Upper lobe of right lung (tissue), 1 donor: Measurements from ENCODE around the gene TYK2. TPM values are rescaled to one million over a fixed set of nuclear protein-coding genes. Genes with fewer than 3 reads are reported as not detected.

Experiments
- ATAC-seq: fragments of 200-7000 bp; cut with Tn5 transposase; one replicate; pipeline ENCODE4 v1.9.1; 2020; ENCODE audit warnings: mild to moderate bottlenecking, moderate library complexity
- DNase-seq: peaks from one replicate; pipeline ENCODE4 v3.0.0-alpha.2; 2020
- H3K27ac ChIP-seq: fragments of 200-600 bp; one replicate; pipeline ENCODE4 v1.8.0; 2022
- H3K27me3 ChIP-seq: fragments of 200-600 bp; one replicate; pipeline ENCODE4 v1.8.0; 2022; ENCODE audit warnings: mild to moderate bottlenecking
- H3K36me3 ChIP-seq: fragments of 200-600 bp; one replicate; pipeline ENCODE4 v1.8.0; 2022
- H3K4me1 ChIP-seq: fragments of 200-600 bp; one replicate; pipeline ENCODE4 v1.8.0; 2022
- H3K4me3 ChIP-seq: fragments of 200-600 bp; one replicate; pipeline ENCODE4 v1.8.0; 2022; ENCODE audit warnings: mild to moderate bottlenecking
- H3K9me3 ChIP-seq: fragments of 200-600 bp; one replicate; pipeline ENCODE4 v1.8.0; 2022
- intact Hi-C: fragments of 100-400 bp; cut with DNase I; formaldehyde crosslinking; loops from one replicate; pipeline ENCODE4 v1.11.0; 2022
- microRNA-seq: library from miRNA; unstranded; fragments of <30 nt; microRNA quantifications from one replicate; pipeline ENCODE4 v1.2.0, GENCODE V29; 2020; ENCODE audit warnings: borderline microRNAs expressed
- total RNA-seq: library from RNA; stranded (reverse); fragmentation: NEBNext Ultra II Directional; extraction: Animal tissue kit (Norgen Biotek cat#: 25700); gene quantifications from one replicate; pipeline ENCODE4 v1.2.1, GENCODE V29; 2021
- TF ChIP-seq, protein P1 (sequence below): fragments of 200-600 bp; IDR thresholded peaks from one replicate; pipeline ENCODE4 v1.8.0; 2022; ENCODE audit warnings: antibody characterized with exemption
- donor health status: DM: no; HTN: yes; CAD: no; lungs with severe emphysema.

TYK2 gene
- total RNA-seq, 1 donor from 2014 or later: 140 TPM

DNA sequence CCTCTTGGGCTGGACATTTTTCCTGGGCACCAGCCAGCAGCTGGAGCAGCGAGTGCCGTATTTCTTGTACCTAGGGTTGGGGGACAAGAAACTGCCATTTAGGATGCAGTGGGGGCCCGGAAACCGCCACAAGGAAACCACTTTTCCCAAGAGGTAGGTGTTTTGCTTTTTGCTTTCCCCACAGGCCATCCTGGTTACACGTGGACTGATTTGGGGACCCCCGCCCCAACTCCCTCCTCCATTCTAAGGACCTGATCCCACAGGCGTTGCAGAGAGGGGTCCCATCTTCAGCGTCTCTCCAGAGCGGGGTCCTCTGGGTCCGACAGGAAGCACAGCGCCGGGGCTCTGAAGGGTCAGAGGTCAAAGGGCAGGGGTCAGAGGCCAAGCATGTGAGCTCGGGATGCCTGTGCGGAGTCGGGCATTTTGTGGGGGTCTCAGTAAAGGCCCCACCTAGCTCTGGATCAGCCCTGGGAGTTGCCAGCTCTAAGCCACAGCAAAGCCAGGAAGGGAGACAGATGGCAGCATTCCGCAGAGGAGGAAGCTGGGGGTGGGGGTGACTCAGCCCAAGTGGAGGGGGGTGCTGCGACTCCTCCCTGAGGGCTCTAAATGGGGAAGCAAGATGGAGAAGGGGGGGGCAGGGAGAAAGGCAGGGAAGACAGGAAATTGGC, 75.1 kb downstream of the TYK2 start:
- Histone ChIP-seq H3K4me1 (no peaks in the 10 kb centered on the region), H3K36me3 (no peaks in the 10 kb centered on the region), H3K4me3 (no peak overlapping the region), H3K27me3 (no peaks in the 10 kb centered on the region), H3K27ac (no peak overlapping the region), H3K9me3 (no peaks in the 10 kb centered on the region)
- TF ChIP-seq, protein P1, sequence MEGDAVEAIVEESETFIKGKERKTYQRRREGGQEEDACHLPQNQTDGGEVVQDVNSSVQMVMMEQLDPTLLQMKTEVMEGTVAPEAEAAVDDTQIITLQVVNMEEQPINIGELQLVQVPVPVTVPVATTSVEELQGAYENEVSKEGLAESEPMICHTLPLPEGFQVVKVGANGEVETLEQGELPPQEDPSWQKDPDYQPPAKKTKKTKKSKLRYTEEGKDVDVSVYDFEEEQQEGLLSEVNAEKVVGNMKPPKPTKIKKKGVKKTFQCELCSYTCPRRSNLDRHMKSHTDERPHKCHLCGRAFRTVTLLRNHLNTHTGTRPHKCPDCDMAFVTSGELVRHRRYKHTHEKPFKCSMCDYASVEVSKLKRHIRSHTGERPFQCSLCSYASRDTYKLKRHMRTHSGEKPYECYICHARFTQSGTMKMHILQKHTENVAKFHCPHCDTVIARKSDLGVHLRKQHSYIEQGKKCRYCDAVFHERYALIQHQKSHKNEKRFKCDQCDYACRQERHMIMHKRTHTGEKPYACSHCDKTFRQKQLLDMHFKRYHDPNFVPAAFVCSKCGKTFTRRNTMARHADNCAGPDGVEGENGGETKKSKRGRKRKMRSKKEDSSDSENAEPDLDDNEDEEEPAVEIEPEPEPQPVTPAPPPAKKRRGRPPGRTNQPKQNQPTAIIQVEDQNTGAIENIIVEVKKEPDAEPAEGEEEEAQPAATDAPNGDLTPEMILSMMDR: no peak
- ATAC-seq (peak; percentile 90), DNase-seq (peak; percentile 82)
- intact Hi-C loops: no loop called here

Small RNA genes within 50 kb of the gene (microRNA-seq; reads per million reads assigned to microRNA genes)
- not detected for gene MIR1181

Other genes starting within 250 kb of the TYK2 start
- 72.1 TPM for gene DNMT1, start 185.6 kb downstream of the TYK2 start, total RNA-seq
- gene S1PR2, start 149.2 kb downstream of the TYK2 start, total RNA-seq: 21.7 TPM
- 41.5 TPM for gene MRPL4, start 128.4 kb downstream of the TYK2 start, total RNA-seq
- gene ICAM1, start 109.5 kb downstream of the TYK2 start, total RNA-seq: 245 TPM
- 11.1 TPM for gene ICAM4, start 93.6 kb downstream of the TYK2 start, total RNA-seq
- 18.3 TPM for gene ICAM5, start 90.6 kb downstream of the TYK2 start, total RNA-seq
- 3.8 TPM for gene ZGLP1, start 70.8 kb downstream of the TYK2 start, total RNA-seq
- gene FDX2, start 64.6 kb downstream of the TYK2 start, total RNA-seq: 19.2 TPM
- gene RAVER1, start 47.0 kb downstream of the TYK2 start, total RNA-seq: 25.4 TPM
- 23.8 TPM for gene ICAM3, start 40.9 kb downstream of the TYK2 start, total RNA-seq
- gene CDC37, start 23.0 kb upstream of the TYK2 start, total RNA-seq: 154 TPM
- gene PDE4A, start 40.0 kb upstream of the TYK2 start, total RNA-seq: 35.5 TPM
- gene KEAP1, start 122.8 kb upstream of the TYK2 start, total RNA-seq: 69.1 TPM
- 2.1 TPM for gene S1PR5, start 136.9 kb upstream of the TYK2 start, total RNA-seq
- gene ATG4D, start 163.3 kb upstream of the TYK2 start, total RNA-seq: 21.0 TPM
- 19.6 TPM for gene KRI1, start 185.4 kb upstream of the TYK2 start, total RNA-seq
- gene CDKN2D, start 188.4 kb upstream of the TYK2 start, total RNA-seq: 10.5 TPM
- 37.8 TPM for gene AP1M2, start 206.7 kb upstream of the TYK2 start, total RNA-seq
- 293 TPM for gene SLC44A2, start 245.0 kb upstream of the TYK2 start, total RNA-seq